Measurements from ENCODE around the gene ALPG. TPM values are rescaled to one million over a fixed set of nuclear protein-coding genes. Genes with fewer than 3 reads are reported as not detected.
"Not testable (repeated sequence)": the region's sequence is repeated elsewhere in the genome, so short reads cannot be mapped to it uniquely, and the experiment has no call there.

The ALPG gene
- total RNA-seq, 2 experiments from 2014 or later = not detected

GRCh38 chr2:232419245-232420072 lies 12.8 kb downstream of the ALPG start:
- intact Hi-C loops (cut with micrococcal nuclease) = no loop called here
- CTCF ChIA-PET = interaction anchor here (0.6 kb wide), 1 partner anchor 43 kb away, joined by 4 read pairs; no protein-coding TSS in a partner anchor
- Mint-ChIP-seq H3K4me1 (ENCODE audit: low read depth) (peaks cover 14% of the 10 kb centered on the region), H3K4me3 (peak overlapping the region; percentile 46), H3K36me3 (ENCODE audit: low read depth) (no peaks in the 10 kb centered on the region), H3K27me3 (ENCODE audit: low read depth) (peaks cover 38% of the 10 kb centered on the region), H3K27ac (no peak overlapping the region), H3K9me3 (peaks cover 9% of the 10 kb centered on the region)
- DNase-seq = no peak

DNA sequence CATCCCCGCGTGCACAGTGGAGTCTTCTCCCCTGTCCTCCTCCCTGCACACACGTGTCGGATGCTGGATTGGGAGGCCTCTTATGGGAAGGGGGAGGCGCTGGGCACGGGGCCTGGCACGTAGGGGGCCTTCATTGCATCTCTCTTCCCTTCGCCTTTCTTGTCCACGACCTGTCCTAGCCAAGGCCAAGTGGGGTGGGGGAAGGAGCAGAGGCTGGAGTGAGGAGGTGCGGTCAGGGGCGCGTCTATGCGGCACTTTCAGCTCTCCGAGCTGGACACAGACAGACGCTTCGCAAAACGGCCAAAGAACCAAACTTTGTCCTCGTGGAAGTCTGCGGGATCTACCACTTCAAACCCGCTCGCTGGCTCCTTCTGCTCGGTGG lies 13.4 kb downstream of the ALPG start:
- peaks cover 38% of the 10 kb centered on the region for H3K27me3 Mint-ChIP-seq (ENCODE audit: low read depth)
- CTCF ChIA-PET = no interaction called here
- H3K9me3 Mint-ChIP-seq = peaks cover 9% of the 10 kb centered on the region
- no peak overlapping the region for H3K27ac Mint-ChIP-seq
- DNase-seq = no peak
- H3K36me3 Mint-ChIP-seq (ENCODE audit: low read depth) = no peaks in the 10 kb centered on the region
- no peak overlapping the region for H3K4me3 Mint-ChIP-seq
- intact Hi-C loops (cut with micrococcal nuclease) = no loop called here
- peaks cover 14% of the 10 kb centered on the region for H3K4me1 Mint-ChIP-seq (ENCODE audit: low read depth)

DNA sequence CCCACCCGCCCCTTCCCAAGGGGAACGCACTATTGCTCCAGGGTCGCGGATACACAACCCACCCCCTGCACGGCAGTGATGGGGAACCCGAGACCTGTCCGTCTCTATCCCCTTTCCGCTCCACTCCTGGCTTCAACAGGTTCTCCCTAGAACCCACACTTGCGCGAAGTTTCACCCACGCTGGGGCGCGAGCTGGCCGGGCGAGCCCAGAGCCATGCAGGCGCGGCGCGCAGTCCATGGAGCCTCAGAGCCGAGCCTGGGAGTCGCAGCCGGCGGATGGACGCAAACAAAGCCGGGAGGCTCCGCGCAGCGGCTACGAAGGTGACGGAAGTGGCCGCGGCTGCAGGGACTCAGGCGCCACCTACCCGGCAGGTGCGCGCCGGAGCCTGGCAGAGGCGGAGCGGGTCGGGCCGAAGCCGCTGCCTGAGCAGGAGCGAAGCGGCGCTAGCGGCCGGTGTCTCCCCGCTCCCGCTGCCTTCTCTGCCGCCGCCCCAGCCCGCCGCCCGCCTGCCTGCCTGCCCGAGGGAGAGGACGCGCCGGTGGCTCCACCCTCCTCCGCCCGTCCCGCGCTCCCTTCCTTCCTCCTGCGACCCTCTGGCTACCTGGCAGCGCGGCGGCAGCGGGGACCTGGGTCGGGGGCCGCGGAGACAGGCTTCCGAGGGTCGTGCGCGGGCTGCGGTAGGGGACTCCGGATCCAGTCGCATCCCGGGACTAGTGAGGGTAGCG lies 14.0 kb downstream of the ALPG start:
- Mint-ChIP-seq H3K4me3 (peak overlapping the region; percentile 32), H3K27me3 (ENCODE audit: low read depth) (peaks cover 38% of the 10 kb centered on the region)
- CTCF ChIA-PET = no interaction called here

DNA sequence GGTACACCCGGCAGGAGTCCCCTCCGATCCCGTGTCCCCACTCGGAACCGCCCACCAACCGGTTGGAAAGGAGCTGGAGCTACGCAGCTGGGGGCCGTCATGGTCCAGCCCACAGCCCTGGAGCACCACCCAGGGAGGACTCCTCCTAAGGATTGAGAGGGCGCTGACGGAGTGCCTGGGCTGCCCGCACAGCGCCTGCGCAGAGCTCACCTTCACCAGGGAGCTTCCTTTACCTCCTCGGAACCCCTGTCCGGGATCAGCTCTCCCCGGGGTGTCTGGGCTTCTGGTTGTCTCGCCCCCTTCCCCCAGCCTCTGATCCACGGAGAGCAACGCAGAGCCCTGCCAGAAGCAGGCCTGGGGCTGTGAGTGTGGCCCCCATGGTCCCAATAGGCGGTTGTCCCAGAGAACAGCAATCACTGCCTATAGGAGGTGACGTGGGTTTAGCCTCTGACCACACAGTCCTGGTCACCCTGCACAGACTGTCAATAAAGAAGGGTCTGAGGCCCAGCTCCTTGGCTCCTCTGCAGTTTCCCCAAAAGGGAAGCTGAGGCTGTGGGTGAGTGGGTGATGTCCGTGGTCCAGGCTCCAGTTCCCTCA lies 14.6 kb downstream of the ALPG start:
- DNase-seq = no peak
- intact Hi-C loops (cut with micrococcal nuclease) = no loop called here
- Mint-ChIP-seq H3K4me3 (no peak overlapping the region), H3K36me3 (ENCODE audit: low read depth) (no peaks in the 10 kb centered on the region), H3K27ac (no peak overlapping the region), H3K9me3 (peaks cover 9% of the 10 kb centered on the region), H3K27me3 (ENCODE audit: low read depth) (peaks cover 38% of the 10 kb centered on the region), H3K4me1 (ENCODE audit: low read depth) (peaks cover 14% of the 10 kb centered on the region)
- CTCF ChIA-PET = no interaction called here

More for the DNA sequence above, 14.0 kb downstream of the ALPG start:
- intact Hi-C loops (cut with micrococcal nuclease) = no loop called here
- peak; percentile 44 for DNase-seq
- Mint-ChIP-seq H3K27ac (no peak overlapping the region), H3K9me3 (peaks cover 9% of the 10 kb centered on the region), H3K4me1 (ENCODE audit: low read depth) (peaks cover 14% of the 10 kb centered on the region), H3K36me3 (ENCODE audit: low read depth) (no peaks in the 10 kb centered on the region)

DNA sequence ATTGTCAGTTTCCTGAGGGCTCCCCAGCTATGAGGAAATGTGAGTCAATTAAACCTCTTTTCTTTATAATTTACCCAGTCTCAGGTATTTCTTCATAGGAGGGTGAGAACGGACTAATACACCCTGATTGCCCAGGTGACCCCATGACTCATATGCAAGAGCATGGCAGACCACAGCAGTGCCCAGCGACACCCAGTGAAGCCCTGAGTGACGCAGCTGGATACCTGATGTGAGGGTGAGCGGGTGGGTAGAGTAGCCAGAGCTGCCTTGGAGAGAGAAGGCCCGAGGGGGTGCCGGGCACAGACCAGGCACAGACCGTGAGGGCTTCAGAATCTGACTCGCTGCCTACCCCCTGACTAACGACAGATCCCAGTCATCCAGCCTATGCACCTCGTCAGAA lies 15.4 kb downstream of the ALPG start:
- H3K4me1 Mint-ChIP-seq (ENCODE audit: low read depth) = peaks cover 14% of the 10 kb centered on the region
- no peak for DNase-seq
- H3K27me3 Mint-ChIP-seq (ENCODE audit: low read depth) = peaks cover 38% of the 10 kb centered on the region
- H3K9me3 Mint-ChIP-seq = peaks cover 9% of the 10 kb centered on the region
- intact Hi-C loops (cut with micrococcal nuclease) = no loop called here
- H3K36me3 Mint-ChIP-seq (ENCODE audit: low read depth) = no peaks in the 10 kb centered on the region
- CTCF ChIA-PET = no interaction called here
- peak overlapping the region; percentile 11 for H3K4me3 Mint-ChIP-seq
- H3K27ac Mint-ChIP-seq = no peak overlapping the region

GRCh38 chr2:232422996-232423395 lies 16.4 kb downstream of the ALPG start:
- peaks cover 37% of the 10 kb centered on the region for H3K27me3 Mint-ChIP-seq (ENCODE audit: low read depth)

DNA sequence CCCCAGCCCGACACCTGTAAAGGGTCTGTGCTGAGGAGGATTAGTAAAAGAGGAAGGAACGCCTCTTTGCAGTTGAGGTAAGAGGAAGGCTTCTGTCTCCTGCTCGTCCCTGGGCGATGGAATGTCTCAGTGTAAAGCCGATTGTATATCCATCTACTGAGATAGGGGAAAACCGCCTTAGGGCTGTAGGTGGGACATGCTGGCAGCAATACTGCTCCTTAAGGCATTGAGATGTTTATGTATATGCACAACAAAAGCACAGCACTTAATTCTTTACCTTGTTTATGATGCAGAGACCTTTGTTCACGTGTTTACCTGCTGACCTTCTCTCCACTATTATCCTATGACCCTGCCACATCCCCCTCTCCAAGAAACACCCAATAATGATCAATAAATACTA lies 16.8 kb downstream of the ALPG start:
- intact Hi-C loops (cut with micrococcal nuclease); H3K36me3 Mint-ChIP-seq (ENCODE audit: low read depth); H3K27ac Mint-ChIP-seq; CTCF ChIA-PET; H3K9me3 Mint-ChIP-seq; DNase-seq; H3K4me3 Mint-ChIP-seq: not testable (repeated sequence)
- Mint-ChIP-seq H3K27me3 (ENCODE audit: low read depth) (peaks cover 33% of the 10 kb centered on the region), H3K4me1 (ENCODE audit: low read depth) (peaks cover 12% of the 10 kb centered on the region)

More at GRCh38 chr2:232422996-232423395, 16.4 kb downstream of the ALPG start:
- DNase-seq; H3K9me3 Mint-ChIP-seq; H3K4me3 Mint-ChIP-seq; intact Hi-C loops (cut with micrococcal nuclease); CTCF ChIA-PET; H3K27ac Mint-ChIP-seq; H3K36me3 Mint-ChIP-seq (ENCODE audit: low read depth): not testable (repeated sequence)
- H3K4me1 Mint-ChIP-seq (ENCODE audit: low read depth) = peaks cover 14% of the 10 kb centered on the region

- CTCF ChIA-PET = no interaction called here
- intact Hi-C loops (cut with micrococcal nuclease) = no loop called here
Measured at GRCh38 chr2:232431705-232432590, 25.3 kb downstream of the ALPG start.

DNA sequence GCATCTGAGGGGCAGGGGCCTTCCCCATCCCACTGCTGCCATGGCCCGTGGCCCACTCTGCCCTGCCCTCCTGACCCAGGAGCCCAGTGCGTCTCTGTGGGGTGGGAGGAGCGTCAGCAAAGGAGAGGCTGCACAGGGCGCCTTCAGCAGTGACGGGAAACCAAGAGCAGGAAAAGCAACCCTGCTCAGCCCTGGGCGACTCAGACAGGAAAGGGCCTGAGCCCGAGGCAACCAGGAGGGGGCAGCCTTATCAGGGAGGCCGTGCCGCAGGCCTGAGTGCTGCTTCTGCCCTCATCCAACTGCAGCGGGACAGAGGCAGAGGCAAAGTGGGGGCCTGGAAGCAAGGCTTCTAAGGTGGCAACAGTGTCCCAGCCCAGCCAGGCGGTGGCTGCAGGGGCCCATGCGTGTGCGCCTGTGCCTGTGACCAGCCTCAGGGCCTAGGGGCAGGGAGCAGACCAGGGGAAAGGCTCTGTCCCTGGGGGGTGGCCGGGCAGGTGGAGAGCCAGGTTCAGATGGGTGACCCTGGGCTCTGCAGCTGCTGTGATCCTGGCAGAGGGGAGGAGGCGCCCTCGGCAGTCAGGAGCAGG lies 26.0 kb downstream of the ALPG start:
- Mint-ChIP-seq H3K4me1 (ENCODE audit: low read depth) (no peaks in the 10 kb centered on the region), H3K4me3 (no peak overlapping the region), H3K36me3 (ENCODE audit: low read depth) (no peaks in the 10 kb centered on the region), H3K27ac (no peak overlapping the region), H3K27me3 (ENCODE audit: low read depth) (no peaks in the 10 kb centered on the region), H3K9me3 (no peaks in the 10 kb centered on the region)
- CTCF ChIA-PET = no interaction called here
- intact Hi-C loops (cut with micrococcal nuclease) = no loop called here
- DNase-seq = no peak

More at GRCh38 chr2:232431705-232432590, 25.3 kb downstream of the ALPG start:
- DNase-seq = no peak
- H3K4me3 Mint-ChIP-seq = no peak overlapping the region
- H3K9me3 Mint-ChIP-seq = no peaks in the 10 kb centered on the region
- no peaks in the 10 kb centered on the region for H3K27me3 Mint-ChIP-seq (ENCODE audit: low read depth)
- H3K27ac Mint-ChIP-seq = no peak overlapping the region
- H3K4me1 Mint-ChIP-seq (ENCODE audit: low read depth) = no peaks in the 10 kb centered on the region
- H3K36me3 Mint-ChIP-seq (ENCODE audit: low read depth) = no peaks in the 10 kb centered on the region

- H3K27me3 Mint-ChIP-seq (ENCODE audit: low read depth); H3K27ac Mint-ChIP-seq; H3K9me3 Mint-ChIP-seq; H3K4me3 Mint-ChIP-seq; CTCF ChIA-PET; DNase-seq; H3K4me1 Mint-ChIP-seq (ENCODE audit: low read depth); intact Hi-C loops (cut with micrococcal nuclease); H3K36me3 Mint-ChIP-seq (ENCODE audit: low read depth): not testable (repeated sequence)
Measured at GRCh38 chr2:232433622-232434021, 27.0 kb downstream of the ALPG start.

GRCh38 chr2:232434091-232434490 lies 27.4 kb downstream of the ALPG start:
- CTCF ChIA-PET = interaction anchor here (1.8 kb wide), 1 partner anchor 10 kb away, joined by 4 read pairs; no protein-coding TSS in a partner anchor
- Mint-ChIP-seq H3K4me3 (no peak overlapping the region), H3K9me3 (no peaks in the 10 kb centered on the region), H3K27me3 (ENCODE audit: low read depth) (no peaks in the 10 kb centered on the region), H3K27ac (no peak overlapping the region), H3K4me1 (ENCODE audit: low read depth) (no peaks in the 10 kb centered on the region), H3K36me3 (ENCODE audit: low read depth) (no peaks in the 10 kb centered on the region)
- intact Hi-C loops (cut with micrococcal nuclease) = no loop called here
- no peak for DNase-seq

Data from activated naive CD4-positive, alpha-beta T cell treated with anti-CD3 and anti-CD28 coated beads for 36 hours (primary cell).